Tibial nerve (tissue), 4 donors: ENCODE results near the gene GID4. TPM values are rescaled to one million over a fixed set of nuclear protein-coding genes. Genes with fewer than 3 reads are reported as not detected.

ENCODE experiments used
- total RNA-seq, 4 donors: library from RNA; depleted of rRNA; stranded (reverse); fragments of >200 nt; gene quantifications; one replicate each; pipeline ENCODE4 v1.1.0, GENCODE V29; 2016

Gene GID4
- total RNA-seq, 4 donors from 2014 or later, result 13.2 to 19.4 (median 16.0) TPM

Other genes with a start within 250 kb of the GID4 start
- 100 to 1,000 TPM; 115 to 253 (median 191) TPM for gene SREBF1, start 202.4 kb upstream of the GID4 start, total RNA-seq
- gene TOM1L2, start 67.0 kb upstream of the GID4 start, total RNA-seq, result 100 to 1,000 TPM in 1 of 4 donors, 10 to 100 TPM in 3; 83.4 to 109 (median 96.8) TPM
- 1 to 10 TPM; 4.3 to 8.6 (median 6.0) TPM for gene DRC3, start 66.5 kb upstream of the GID4 start, total RNA-seq
- gene ATPAF2, start 240 bp upstream of the GID4 start, total RNA-seq, result 10 to 100 TPM; 24.0 to 43.7 (median 35.5) TPM
- 10 to 100 TPM; 29.5 to 55.1 (median 43.3) TPM for gene DRG2, start 48.5 kb downstream of the GID4 start, total RNA-seq
- 1 to 10 TPM; 2.3 to 7.5 (median 2.9) TPM for gene MYO15A, start 69.3 kb downstream of the GID4 start, total RNA-seq
- 100 to 1,000 TPM in 1 of 4 donors, 10 to 100 TPM in 3; 73.9 to 110 (median 93.6) TPM for gene ALKBH5, start 144.4 kb downstream of the GID4 start, total RNA-seq
- gene LLGL1, start 186.2 kb downstream of the GID4 start, total RNA-seq, result 10 to 100 TPM; 20.9 to 30.2 (median 27.9) TPM
- 100 to 1,000 TPM; 284 to 466 (median 335) TPM for gene FLII, start 219.3 kb downstream of the GID4 start, total RNA-seq
- gene MIEF2, start 221.3 kb downstream of the GID4 start, total RNA-seq, result 10 to 100 TPM; 16.2 to 31.7 (median 20.4) TPM